GM21390 (cell line): Measurements from ENCODE around the gene CEP41.
"Not testable (repeated sequence)": the region's sequence is repeated elsewhere in the genome, so short reads cannot be mapped to it uniquely, and the experiment has no call there.

Experiments used
- ATAC-seq: cut with Tn5 transposase; IDR thresholded peaks from one replicate; pipeline ENCODE4 v1.9.1; 2021; ENCODE audit not compliant: unreplicated experiment

The CEP41 gene

DNA sequence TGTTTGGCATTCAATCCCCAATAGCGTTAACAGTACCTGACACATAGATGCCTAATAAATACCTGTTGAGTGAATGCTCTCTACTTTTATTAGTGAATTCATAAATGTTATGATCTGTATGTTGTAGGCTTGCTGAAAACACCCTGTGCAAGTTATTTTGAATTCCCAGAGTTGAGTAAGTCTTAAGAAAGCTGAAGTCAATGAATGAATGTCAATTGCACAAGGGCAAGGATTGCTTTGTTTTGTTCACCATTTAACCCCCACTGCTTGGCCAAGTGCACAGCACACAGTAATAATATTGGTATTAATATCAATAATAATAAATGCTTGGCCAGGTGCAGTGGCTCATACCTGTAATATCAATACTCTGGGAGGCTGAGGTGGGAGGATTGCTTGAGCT, 50.3 kb downstream of the CEP41 start:
- ATAC-seq, result no peak

DNA sequence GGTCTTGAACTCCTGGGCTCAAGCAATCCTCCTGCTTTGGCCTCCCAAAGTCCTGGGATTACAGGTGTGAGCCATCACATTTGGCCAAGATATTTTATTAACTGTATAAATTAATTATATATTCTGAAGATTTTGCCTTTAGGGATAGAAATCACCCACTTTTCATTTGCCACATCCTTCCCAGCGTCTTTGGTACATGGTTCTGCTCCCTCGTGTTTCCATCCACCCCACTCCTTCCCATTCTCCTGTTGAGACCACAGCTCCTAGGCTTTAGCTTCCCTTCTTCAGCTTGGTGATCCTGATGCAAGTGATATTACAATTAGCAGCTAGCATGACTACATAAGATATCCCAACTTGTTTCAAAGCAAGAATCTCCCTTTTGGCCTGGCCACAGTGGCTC, 52.1 kb downstream of the CEP41 start:
- ATAC-seq, result no peak

DNA sequence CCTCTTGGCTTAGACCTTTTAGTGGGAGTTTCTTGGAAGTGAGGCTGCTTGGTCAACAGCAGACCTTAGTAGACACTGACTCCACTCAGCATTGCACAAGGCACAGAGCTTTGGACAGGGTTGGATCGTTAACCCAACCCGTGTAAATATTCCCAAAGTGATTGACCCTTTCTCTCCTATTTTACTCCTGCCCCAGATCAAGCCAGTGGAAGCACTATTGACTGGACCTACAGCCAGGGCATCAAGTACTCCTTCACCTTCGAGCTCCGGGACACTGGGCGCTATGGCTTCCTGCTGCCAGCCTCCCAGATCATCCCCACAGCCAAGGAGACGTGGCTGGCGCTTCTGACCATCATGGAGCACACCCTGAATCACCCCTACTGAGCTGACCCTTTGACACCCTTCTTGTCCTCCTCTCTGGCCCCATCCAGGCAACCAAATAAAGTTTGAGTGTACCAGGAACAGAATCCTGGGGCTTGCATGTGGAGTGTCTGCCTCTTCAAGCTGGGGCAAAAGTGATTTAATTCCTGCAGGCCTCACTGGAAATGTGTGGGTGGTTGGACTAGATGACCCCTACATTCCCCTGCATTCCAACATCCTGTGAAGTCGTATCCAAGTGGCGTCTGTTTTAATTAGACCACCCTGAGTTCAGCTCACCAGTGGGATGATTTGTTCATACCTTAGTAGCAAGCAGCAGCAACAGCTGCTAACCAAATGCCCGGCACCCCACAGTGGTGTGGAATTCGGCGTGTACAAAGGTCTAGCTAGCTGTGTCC, 53.0 kb downstream of the CEP41 start:
- no peak for ATAC-seq

DNA sequence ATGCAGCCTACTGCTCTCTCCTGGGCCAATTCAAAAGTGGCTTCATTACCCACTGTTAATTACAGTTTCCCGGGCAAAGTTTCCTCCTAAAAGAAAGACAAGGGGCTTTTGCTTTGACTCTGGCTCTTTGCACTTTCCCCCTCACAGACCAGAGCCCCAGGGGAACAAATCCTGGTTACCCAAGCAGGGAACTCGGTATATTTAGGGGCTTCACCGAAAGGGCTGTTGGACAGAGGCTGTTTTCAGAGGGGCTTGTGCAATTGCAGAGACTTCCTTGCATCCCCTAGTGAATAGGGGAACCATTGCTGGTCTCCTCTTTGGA, 53.5 kb downstream of the CEP41 start:
- ATAC-seq, result no peak

DNA sequence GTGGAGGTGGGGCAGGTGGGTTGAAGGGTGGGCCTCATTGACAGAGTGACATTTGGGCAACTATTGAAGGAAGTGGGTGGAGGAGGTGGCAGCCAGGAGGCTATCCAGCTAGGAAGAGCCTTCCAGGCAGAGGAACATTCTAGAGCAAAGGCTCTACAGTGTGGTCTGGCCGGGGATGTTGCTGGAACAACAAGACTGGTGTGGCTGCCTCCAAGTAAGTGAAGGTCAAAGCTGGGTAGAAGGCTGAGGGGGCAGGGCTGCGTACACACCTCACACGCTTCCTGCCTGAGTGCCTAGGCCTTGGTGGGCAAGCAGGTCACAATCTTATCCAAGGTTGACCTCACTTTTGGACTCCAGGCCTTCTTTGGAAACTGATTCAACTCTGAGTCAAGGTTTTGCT, 53.9 kb downstream of the CEP41 start:
- ATAC-seq, result no peak

DNA sequence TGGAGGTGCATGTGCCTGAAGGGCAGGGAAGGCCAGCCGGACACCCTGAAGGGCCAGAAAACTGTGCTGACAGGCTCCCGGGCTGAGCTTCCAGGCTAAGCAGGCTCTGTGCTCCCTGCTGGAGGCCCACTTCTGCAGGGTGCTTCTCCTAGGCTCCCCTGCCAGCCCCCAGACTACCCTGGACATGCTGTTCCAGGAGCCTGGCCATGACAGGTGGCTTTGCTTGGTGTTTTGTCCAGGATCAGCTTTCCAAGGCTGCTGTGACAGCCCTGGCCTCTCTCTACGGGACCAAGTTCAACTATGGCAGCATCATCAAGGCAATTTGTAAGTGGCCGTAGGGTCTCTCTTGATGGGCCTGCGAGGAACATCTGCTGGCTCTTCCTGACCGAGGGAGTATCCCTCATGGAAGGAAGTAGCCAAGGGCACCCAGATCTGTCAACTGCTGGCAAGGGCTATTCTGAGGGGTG, 55.2 kb downstream of the CEP41 start:
- no peak for ATAC-seq

DNA sequence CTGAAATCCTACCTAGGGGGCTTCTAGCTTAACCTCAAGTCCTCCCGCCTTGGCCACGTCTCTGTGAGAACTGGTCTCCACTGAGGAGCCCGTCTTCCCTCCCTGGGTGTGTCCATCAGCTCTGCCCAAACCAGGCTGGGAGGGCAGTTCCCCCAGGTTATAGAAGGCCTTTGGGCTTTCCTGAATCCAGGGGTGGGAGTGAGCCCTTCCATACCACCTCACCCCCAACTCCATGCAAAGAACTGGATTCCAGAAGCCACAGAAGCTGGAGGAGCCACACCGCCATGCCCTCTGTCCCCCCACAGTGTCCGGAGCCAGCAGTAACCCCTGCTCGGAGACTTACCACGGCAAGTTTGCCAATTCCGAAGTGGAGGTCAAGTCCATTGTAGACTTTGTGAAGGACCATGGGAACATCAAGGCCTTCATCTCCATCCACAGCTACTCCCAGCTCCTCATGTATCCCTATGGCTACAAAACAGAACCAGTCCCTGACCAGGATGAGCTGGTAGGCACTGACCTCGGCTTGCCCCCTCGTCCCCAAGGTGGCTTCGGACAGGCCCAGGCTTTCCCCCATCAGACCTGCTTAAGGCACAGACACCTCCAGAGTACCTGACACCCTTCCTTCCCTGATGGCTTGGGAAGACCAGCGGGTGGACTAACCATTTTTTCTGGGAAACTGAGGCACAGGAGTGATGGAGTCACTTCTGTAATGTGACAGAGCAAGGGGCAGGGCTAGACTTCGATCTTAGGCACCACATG, 55.8 kb downstream of the CEP41 start:
- no peak for ATAC-seq

DNA sequence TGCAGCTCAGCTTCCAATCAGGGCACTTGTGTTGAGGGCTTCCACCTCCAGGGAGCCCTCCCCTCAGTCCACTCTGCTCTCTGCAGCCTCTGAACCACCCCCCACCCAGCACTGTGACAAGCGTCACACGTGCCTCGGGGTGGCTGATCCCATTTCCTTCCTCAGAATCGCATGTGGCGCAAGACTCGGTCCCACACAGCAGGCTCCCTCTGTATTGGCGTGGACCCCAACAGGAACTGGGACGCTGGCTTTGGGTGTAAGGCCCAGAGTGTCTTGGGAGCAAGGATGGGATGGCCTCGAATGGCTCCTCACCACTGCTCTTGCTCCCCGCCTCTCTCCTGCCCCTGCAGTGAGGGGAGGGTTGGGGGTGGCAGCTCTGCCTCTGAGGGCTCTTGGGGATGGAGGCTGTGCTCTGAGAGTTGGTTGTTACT, 56.4 kb downstream of the CEP41 start:
- ATAC-seq, result no peak

DNA sequence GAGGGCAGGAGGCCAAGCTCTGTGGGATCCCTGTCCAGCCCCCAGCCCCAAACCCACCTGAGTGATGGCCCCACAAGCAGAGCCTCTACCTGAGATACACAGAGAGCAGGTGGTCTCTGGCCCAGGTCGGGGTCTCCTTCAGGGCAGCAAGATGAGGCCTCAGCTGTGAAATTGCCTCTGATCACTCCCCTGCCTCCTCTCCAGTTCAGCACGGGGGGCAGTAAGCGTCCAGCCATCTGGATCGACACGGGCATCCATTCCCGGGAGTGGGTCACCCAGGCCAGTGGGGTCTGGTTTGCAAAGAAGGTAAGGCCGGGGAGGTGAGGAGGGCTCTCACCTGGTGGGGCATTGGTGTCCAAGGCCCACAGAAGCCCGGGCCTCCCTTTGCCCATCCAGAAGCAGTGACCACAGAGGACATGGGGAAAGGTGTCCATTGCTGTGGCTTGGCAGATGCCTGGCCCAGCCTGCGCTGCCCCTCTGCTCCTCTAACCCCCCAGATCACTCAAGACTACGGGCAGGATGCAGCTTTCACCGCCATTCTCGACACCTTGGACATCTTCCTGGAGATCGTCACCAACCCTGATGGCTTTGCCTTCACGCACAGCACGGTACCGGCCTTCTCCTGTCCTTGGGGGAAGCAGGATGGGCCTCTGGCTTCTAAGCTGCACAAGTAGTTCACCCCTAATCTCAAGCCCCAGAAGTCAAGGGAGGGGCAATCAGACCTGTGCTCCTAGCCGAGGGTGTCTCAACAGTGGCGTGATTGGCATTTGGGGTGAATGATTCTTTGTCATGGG, 57.4 kb downstream of the CEP41 start:
- no peak for ATAC-seq

DNA sequence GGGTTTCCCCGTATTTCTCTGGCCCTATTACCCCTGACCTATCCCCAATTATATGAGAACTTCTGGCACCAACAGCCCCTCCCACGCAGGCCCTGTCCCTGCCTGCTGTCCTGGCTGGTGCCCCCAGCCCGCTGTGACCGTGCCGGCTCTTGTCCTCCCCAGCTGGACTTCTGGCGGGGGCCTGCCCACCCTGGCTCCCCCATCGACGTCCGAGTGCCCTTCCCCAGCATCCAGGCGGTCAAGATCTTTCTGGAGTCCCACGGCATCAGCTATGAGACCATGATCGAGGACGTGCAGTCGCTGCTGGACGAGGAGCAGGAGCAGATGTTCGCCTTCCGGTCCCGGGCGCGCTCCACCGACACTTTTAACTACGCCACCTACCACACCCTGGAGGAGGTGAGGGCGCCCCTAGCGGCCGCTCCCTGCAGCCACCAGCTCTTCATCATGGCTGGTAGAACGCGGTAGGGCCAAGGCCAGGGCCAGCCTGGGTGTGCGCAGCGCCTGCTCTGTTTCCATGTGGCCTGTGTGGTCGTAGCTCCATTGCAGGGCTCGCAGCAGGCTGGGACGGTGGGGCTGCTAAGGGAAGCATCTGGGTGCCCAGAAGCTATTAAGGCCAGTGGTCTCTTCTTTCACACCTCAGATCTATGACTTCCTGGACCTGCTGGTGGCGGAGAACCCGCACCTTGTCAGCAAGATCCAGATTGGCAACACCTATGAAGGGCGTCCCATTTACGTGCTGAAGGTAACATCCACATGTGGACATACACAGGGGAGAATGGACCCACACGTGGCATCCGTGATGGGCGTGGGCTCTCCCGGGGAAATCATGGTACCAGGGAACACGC, 59.1 kb downstream of the CEP41 start:
- no peak for ATAC-seq

DNA sequence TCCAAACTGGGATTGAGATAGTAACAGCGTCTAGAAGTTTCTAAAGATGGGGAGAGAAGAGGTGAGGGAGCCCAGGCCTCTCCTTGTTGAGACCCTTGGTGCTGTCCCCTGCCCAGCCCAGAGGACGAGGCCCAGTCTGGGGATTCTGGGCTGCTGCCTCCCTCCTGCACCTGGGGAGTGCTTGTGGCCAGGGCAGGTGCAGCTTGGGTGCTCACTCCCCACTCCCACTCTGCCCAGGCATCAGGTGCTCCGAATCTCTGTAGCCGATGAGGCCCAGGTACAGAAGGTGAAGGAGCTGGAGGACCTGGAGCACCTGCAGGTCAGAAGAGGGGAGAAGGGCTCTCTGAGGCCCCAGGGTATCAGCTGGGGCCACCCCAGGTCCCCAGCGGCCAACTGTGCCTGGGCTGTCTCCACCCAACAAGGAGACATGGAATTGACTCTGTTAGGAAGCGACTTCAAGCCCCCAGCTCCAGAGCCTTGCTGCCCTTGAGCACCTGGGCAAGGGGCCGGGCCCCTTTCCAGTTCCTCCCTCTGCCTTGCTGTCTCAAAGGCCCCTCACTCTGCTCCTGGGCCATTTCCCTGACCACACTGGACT, 59.9 kb downstream of the CEP41 start:
- no peak for ATAC-seq

DNA sequence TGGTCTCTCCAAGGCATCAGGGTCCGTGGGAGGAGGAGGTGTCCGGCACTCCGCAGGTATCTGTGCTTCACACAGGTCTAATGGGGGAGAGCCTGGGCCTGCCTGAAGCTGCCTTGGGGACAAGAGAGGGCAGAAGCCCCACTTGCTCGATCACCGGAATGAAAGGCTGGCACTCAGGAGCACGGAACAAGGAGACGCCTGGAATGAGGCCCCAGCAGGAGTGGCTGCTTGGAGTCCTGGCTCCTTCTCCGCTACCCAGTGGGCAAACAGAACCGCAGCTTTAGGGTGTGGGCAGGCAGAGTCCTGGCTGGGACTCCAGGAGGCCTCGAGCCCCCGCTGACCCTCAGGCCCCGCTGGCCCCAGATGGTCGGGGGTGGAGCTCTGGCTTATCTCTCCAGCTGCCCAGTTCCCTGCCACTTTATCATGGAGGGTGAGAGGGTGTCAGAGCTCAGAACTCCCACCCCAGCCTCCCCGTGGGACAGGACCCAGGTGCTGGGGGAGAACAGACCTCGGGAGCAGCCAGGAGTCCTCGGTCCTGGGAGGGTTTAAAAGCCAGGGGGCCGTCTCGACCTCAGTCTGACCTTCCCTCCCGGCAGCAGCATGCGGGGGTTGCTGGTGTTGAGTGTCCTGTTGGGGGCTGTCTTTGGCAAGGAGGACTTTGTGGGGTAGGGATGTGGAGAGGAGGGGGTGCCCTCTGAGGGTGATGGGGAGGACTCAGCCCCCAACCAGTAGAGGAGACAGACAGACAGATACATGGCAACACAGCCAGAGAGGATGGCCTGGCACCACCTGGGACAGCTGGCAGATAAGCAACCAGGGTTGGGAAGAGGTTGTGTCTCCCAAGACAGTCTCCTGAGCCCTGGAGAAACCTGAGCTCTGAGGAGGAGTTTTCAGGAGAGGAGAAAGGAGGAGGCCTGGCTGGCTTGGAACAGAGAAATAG, 60.6 kb downstream of the CEP41 start, which contains the start of gene CPA1:
CPA1 (plus strand) TSS at position 574 of the 940 bp plus-strand sequence; CDS start at position 601, 27 bp downstream.
- ATAC-seq, result no peak

DNA sequence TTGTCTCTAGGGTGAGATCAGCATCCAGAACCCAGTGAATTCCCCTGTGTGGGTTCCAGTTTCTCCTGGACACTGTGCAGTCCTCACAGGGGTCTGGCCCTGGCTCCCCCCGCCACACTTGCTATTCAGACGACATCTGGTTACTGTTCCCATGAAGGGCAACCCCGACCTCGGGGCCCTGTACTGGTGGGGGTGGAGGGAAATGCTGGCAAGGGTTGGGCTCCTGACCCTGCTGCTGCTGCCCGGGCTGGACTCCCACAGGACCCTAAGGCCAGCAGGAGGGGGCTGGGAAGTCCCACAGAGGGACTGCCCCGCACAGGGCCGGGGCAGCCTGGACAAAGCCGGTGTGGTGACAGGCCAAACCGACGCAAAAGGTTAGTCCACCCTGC, 61.3 kb downstream of the CEP41 start:
- ATAC-seq, result no peak

DNA sequence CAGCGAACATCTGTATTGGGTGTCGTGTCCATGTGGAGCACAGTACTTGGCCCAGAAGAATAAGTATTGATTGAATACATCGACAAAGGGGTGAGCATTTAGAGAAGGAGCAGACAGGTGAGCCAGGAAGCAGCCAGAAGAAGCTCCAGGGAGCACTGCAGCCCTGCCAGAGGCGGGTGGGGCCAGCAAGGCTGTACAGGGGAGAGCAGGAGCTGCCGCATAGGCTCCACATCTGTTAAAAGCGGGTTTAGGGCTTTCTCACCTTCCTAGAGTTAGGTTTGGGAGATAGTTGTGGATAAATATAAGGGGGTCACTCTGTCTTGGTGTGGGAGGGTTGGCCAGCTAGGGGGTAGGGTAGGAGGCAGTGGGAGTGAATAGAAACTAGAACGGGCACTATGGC, 61.8 kb downstream of the CEP41 start:
- ATAC-seq, result no peak

DNA sequence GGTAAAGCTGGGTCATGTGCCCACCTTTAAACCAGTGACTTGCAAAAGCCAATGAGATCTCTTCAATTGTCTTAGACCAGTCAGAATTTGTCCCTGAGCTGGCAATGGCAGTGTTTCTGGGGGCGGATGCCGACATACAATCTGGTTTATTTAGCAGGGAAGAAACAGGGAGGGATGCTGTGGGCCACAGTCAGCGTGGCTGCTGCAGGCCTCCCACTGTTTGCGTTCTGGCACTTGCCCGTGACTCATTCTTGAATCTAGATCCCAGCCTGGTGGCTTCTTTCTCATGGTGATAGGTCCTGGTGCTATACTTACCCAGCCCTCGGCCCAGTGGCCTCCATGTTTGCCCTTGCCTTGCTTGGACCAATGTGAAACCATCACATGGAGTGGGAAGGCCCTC, 63.6 kb downstream of the CEP41 start:
- ATAC-seq, result no peak

DNA sequence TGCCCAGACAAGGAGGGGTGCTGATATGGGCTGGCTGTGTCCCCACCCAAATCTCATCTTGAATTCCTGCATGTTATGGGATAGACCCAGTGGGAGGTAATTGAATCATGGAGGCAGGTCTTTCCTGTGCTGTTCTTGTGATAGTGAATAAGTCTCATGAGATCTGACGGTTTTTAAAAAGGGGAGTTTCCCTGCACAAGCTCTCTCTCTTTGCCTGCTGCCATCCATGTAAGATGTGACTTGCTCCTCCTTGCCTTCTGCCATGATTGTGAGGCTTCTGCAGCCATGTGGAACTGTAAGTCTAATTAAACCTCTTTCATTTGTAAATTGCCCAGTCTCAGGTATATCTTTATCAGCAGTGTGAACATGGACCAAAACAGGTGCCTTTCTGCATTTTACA, 64.4 kb downstream of the CEP41 start:
- not testable (repeated sequence) for ATAC-seq

DNA sequence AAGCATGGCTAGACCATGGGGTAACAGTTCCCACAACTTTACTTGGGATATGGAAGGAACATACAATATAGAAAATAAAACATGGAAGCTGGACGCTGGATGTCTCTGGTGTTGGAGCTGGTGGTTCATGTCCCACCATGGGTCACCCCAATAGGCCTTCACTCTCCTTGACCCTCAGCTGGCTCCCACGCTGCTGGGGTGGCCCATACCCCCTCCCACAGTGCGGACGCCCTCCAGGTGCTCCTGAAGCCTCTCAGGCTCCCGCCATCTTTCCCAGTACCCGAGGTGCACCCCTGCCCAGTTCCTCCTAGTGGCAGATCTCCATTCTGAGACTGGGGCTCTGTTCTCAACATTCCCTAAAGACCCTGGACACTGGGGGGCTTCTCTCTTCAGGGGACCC, 66.3 kb downstream of the CEP41 start:
- ATAC-seq, result no peak

DNA sequence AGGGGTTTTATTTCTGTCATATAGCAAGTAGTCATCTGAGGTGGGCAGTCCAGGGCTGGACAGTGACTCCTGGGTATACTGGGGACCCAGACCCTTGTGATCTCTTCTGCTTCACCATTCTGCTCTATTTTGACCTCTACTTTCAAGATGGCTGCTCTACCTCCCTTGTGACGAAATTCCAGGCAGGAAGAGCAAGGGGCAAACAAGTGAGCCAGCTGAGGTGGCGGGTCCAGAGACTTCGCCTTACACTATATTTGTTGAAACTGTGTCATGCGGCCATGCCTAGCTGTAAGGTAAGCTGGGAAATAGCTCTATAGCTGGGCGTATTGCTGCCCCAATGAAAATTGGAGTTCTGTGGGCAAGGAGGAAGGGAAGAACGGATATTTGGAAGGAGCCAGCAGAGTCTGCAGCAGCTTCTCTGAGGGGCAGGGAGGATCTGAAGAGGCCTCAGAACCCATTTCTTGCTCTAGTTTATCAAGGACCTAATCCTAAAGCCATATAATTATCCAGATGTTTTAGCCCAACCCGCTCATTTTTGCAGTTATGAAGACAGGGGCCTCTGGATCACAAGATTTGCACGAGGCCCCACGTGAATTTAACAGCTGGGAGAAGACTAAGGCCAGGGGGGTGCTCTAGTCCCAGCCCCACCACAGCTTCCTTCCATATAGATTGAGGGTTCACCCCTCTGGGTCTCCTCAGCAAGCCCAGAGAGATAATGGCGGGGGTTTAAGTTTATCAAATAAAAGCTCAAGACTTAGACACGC, 68.2 kb downstream of the CEP41 start:
- no peak for ATAC-seq

DNA sequence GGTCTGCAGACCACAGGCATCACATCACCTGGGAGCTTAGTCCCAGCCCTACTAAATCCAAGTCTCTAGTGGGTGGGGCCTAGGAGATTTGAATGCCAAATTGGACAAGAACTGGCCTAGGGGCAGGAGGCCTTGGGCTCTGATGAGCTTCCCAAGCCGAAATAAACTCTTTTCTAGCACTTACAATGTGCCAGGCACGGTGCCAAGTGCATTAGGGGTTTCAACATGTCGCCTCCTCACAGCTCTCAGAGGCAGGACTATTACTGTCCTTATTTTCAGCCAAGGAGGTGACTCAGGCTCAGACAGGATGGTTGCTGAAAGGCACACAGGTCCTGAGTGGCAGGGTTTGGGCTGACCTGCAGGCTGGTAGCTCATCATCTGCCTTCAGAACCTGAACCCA, 69.8 kb downstream of the CEP41 start:
- no peak for ATAC-seq
